Tibial nerve (tissue), 4 donors: Measurements from ENCODE around the gene TMEM272.

ENCODE experiments used
- EP300 ChIP-seq, 2 donors: sonication (generic); formaldehyde crosslinking; IDR thresholded peaks; one replicate each; pipeline ENCODE4 v1.6.1; 2017; ENCODE audit warnings: antibody characterized with exemption in 2 of 2, mild to moderate bottlenecking in 1 of 2
- POLR2A ChIP-seq, 2 donors: fragments of 450-650 bp; IDR thresholded peaks; one replicate each; pipeline ENCODE4 v1.6.1; 2017; ENCODE audit warnings: antibody characterized with exemption in 2 of 2, mild to moderate bottlenecking in 2 of 2, moderate library complexity in 2 of 2
- TF ChIP-seq, protein P1 (sequence below), 5 experiments: fragments of 200-600 bp in 3 of 5; fragments of 450-650 bp in 2 of 5; sonication (generic) in 3 of 5; IDR thresholded peaks; one replicate each; pipeline ENCODE4 v1.5.1; 2016 to 2019; ENCODE audit warnings: antibody characterized with exemption in 5 of 5, mild to moderate bottlenecking in 3 of 5, moderate library complexity in 2 of 5

DNA sequence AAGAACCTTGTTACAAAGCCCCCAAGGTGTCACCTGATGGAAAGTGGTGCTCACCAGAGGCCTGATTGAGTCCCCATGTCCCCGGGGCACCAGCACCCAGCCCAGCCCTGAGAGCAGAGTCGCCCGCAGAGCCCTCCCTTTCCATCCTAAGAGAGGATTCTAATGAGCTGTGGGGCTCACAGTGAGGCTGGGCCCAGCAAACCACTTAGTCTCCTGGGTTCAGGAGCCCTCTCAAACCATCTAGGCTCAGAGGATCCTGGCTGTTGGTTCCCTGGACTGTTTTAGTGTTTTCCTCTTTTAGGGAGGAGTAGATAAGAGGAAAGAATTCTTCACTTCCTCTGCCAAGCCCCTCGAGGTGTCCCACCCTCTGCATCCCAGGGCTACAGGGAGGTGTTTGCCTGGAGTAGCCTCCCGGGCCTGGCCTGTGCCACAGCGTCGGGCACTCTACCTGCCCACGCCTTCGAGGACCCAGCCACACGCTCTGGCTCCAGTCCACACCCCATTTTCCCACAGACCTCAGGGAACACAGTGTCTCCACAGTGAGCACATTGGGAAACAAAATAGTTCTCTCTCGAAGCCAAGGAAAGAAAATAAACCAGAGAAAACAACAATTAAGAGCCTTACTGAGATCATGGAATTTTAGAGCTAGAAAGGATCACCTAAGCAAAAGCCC is 75.4 kb downstream of the TMEM272 start:
- TF ChIP-seq, protein P1, sequence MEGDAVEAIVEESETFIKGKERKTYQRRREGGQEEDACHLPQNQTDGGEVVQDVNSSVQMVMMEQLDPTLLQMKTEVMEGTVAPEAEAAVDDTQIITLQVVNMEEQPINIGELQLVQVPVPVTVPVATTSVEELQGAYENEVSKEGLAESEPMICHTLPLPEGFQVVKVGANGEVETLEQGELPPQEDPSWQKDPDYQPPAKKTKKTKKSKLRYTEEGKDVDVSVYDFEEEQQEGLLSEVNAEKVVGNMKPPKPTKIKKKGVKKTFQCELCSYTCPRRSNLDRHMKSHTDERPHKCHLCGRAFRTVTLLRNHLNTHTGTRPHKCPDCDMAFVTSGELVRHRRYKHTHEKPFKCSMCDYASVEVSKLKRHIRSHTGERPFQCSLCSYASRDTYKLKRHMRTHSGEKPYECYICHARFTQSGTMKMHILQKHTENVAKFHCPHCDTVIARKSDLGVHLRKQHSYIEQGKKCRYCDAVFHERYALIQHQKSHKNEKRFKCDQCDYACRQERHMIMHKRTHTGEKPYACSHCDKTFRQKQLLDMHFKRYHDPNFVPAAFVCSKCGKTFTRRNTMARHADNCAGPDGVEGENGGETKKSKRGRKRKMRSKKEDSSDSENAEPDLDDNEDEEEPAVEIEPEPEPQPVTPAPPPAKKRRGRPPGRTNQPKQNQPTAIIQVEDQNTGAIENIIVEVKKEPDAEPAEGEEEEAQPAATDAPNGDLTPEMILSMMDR (IDR thresholded peaks at IDR 0.05): no peak
- TF ChIP-seq EP300 (IDR thresholded peaks at IDR 0.05): peak; percentile 98
- peak in 1 of 2 donors; percentile 42 for TF ChIP-seq POLR2A (IDR thresholded peaks at IDR 0.05)
